OCI-LY3 (cell line): ENCODE measurements around the gene HYOU1.

Experiments used
- H2AFZ ChIP-seq: fragments of 200-600, 300-600 bp; shearing (Covaris generic); 2 replicates; pipeline ENCODE4 v1.6.0; 2014; ENCODE audit warnings: antibody characterized with exemption, low read depth, low read length
- H3K27ac ChIP-seq: fragments of 200-600, 300-600 bp; sonication (generic); 2 replicates; pipeline ENCODE4 v1.5.1; 2014; ENCODE audit warnings: mild to moderate bottlenecking, low read length, moderate library complexity, mixed read lengths
- H3K27me3 ChIP-seq: fragments of 200-600, 300-600 bp; sonication (generic); 2 replicates; pipeline ENCODE4 v1.6.1; 2014; ENCODE audit warnings: low read depth, low read length, mixed read lengths
- H3K36me3 ChIP-seq: fragments of 200-600, 300-600 bp; sonication (generic); replicated peaks from 2 replicates; pipeline ENCODE3; 2014; ENCODE audit warnings: low read depth, low read length, mixed read lengths
- H3K4me1 ChIP-seq: fragments of 300-600, 200-600 bp; sonication (generic); 2 replicates; pipeline ENCODE4 v1.6.1; 2014; ENCODE audit warnings: low read length, mixed read lengths
- H3K4me2 ChIP-seq: fragments of 200-600, 300-600 bp; sonication (generic); 2 replicates; pipeline ENCODE4 v1.6.1; 2014; ENCODE audit warnings: low read length, mixed read lengths
- H3K4me3 ChIP-seq: fragments of 300-600, 200-600 bp; sonication (generic); 2 replicates; pipeline ENCODE4 v1.5.1; 2014; ENCODE audit warnings: antibody characterized with exemption, mild to moderate bottlenecking, low read length, moderate library complexity
- H3K79me2 ChIP-seq: fragments of 300-600, 200-600 bp; shearing (Covaris generic); 2 replicates; pipeline ENCODE4 v1.6.1; 2014; ENCODE audit warnings: mild to moderate bottlenecking, low read length, mixed read lengths
- H3K9ac ChIP-seq: fragments of 300-600, 200-600 bp; shearing (Covaris generic); 2 replicates; pipeline ENCODE4 v1.6.0; 2014; ENCODE audit warnings: mild to moderate bottlenecking, low read length, moderate library complexity
- H3K9me3 ChIP-seq: fragments of 200-600, 300-600 bp; shearing (Covaris generic); 2 replicates; pipeline ENCODE4 v1.6.1; 2014; ENCODE audit warnings: low read length, mixed read lengths; ENCODE audit not compliant: insufficient read depth
- H4K20me1 ChIP-seq: fragments of 200-600, 300-600 bp; sonication (generic); 2 replicates; pipeline ENCODE4 v1.6.1; 2016; ENCODE audit warnings: low read length, mixed read lengths; ENCODE audit not compliant: insufficient read depth
- EZH2phosphoT487 ChIP-seq: fragments of 200-600 bp; shearing (Covaris generic); IDR thresholded peaks from 2 replicates; pipeline ENCODE4 v1.6.1; 2018; ENCODE audit warnings: antibody characterized with exemption, mixed run types, low read depth
- TF ChIP-seq, protein P1 (sequence below): fragments of 200-600, 300-600 bp; sonication (generic); IDR thresholded peaks from 2 replicates; pipeline ENCODE4 v1.5.1; 2014; ENCODE audit warnings: antibody characterized with exemption, low read length, low read depth

Gene HYOU1

DNA sequence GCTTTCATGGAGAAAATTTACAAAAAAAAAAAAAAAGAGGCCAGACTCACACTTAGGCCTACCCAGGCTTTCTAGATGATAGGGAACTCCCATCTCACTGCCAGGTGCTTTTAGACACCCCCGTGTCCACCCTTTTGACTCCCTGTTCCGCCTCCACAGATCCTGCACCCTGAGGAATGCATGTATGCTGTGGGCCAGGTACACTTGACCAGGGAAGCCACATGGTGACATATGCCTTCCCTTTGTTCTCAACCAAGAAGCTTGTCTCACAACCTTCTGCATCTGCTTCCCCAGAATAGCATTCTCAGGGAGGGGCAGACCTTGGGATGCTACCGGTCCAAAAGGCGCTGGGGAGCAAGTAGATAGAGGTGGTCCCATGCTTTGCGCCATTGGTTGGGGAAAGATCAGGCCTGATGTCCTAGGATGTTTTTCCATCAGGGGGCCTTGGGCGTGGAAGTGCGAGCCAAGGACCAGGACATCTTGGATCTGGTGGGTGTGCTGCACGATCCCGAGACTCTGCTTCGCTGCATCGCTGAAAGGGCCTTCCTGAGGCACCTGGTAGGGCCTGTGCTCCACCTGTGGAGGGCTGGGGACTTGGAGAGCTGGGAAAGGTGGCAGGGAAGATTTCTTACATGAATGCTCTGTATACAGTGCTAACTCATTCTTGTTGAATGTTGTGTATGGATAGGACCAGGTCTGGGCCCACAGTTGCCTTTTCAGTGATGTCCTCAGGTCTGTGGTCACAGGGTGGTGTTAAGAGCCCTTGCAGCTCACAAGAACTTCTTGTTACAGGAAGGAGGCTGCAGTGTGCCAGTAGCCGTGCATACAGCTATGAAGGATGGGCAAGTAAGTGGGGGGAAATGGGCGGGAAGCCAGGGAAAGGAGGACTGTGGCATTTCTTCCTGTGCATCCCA, 35.2 kb upstream of the HYOU1 start:
- Histone ChIP-seq H3K79me2 (peaks cover 37% of the 10 kb centered on the region), H3K27ac (peak overlapping the region; percentile 73), H3K4me1 (peaks cover 31% of the 10 kb centered on the region), H3K36me3 (peaks cover 45% of the 10 kb centered on the region), H4K20me1 (peaks cover 26% of the 10 kb centered on the region), H2AFZ (no peak overlapping the region), H3K4me3 (peak overlapping the region; percentile 97), H3K27me3 (no peaks in the 10 kb centered on the region), H3K9me3 (no peaks in the 10 kb centered on the region), H3K4me2 (peak overlapping the region; percentile 96), H3K9ac (peak overlapping the region; percentile 92; the same call in 1 of the 2 replicates)
- TF ChIP-seq, protein P1, sequence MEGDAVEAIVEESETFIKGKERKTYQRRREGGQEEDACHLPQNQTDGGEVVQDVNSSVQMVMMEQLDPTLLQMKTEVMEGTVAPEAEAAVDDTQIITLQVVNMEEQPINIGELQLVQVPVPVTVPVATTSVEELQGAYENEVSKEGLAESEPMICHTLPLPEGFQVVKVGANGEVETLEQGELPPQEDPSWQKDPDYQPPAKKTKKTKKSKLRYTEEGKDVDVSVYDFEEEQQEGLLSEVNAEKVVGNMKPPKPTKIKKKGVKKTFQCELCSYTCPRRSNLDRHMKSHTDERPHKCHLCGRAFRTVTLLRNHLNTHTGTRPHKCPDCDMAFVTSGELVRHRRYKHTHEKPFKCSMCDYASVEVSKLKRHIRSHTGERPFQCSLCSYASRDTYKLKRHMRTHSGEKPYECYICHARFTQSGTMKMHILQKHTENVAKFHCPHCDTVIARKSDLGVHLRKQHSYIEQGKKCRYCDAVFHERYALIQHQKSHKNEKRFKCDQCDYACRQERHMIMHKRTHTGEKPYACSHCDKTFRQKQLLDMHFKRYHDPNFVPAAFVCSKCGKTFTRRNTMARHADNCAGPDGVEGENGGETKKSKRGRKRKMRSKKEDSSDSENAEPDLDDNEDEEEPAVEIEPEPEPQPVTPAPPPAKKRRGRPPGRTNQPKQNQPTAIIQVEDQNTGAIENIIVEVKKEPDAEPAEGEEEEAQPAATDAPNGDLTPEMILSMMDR, result no peak
- TF ChIP-seq EZH2phosphoT487, result no peak

DNA sequence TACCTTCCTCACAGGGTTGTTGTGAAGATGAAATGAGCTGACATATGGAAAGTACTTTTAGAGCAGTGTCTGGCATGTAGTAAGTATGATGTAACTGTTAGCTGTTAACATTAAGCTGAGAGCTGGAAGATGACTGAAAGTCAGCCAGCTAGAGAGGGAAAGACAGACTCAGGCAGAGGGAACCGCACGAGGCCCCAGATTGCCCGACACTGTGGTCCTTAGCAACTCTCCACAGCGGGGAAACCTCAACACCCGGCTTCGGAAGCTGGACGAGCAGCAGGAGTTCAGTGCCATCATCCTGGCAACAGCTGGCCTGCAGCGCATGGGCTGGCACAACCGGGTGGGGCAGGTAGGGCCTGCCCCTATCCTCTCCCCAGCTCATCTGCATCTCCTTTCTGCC, 34.2 kb upstream of the HYOU1 start:
- Histone ChIP-seq H3K9me3 (no peaks in the 10 kb centered on the region), H3K4me2 (no peak overlapping the region), H3K9ac (no peak overlapping the region), H3K4me3 (no peak overlapping the region), H2AFZ (no peak overlapping the region), H3K79me2 (peaks cover 39% of the 10 kb centered on the region), H3K36me3 (peaks cover 39% of the 10 kb centered on the region), H3K27ac (peak overlapping the region; percentile 15; the same call in 1 of the 2 replicates), H3K27me3 (no peaks in the 10 kb centered on the region), H3K4me1 (peaks cover 29% of the 10 kb centered on the region), H4K20me1 (peaks cover 26% of the 10 kb centered on the region)
- TF ChIP-seq, protein P1, result no peak
- TF ChIP-seq EZH2phosphoT487, result no peak

DNA sequence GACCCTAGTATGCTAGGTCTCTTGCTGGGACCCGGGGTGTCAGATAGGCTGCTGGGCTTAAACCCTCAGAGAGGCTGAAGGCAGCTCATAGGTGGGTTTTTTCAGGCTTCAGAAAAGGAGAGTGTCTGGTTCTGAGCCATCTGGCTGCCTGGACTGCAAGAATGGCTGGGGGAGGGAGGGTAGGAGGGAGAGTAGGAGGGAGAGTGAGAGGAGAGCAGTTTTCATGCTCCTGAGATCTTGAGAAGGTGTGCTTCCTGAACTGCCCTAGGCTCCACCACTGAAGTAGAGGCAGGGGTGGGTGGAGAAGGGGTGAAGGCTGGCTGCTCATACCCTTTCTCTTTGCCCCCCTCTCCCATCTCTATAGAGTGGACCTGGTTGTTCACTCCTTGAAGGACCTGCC, 32.3 kb upstream of the HYOU1 start:
- H3K36me3 ChIP-seq, result peaks cover 34% of the 10 kb centered on the region
- TF ChIP-seq EZH2phosphoT487, result no peak
- TF ChIP-seq, protein P1, result no peak
- no peak overlapping the region for H3K27ac ChIP-seq
- peaks cover 32% of the 10 kb centered on the region for H3K4me1 ChIP-seq
- no peak overlapping the region for H2AFZ ChIP-seq
- no peaks in the 10 kb centered on the region for H3K27me3 ChIP-seq
- H3K79me2 ChIP-seq, result peaks cover 41% of the 10 kb centered on the region
- no peak overlapping the region for H3K4me2 ChIP-seq
- no peaks in the 10 kb centered on the region for H3K9me3 ChIP-seq
- no peak overlapping the region for H3K9ac ChIP-seq
- peaks cover 25% of the 10 kb centered on the region for H4K20me1 ChIP-seq
- H3K4me3 ChIP-seq, result no peak overlapping the region

DNA sequence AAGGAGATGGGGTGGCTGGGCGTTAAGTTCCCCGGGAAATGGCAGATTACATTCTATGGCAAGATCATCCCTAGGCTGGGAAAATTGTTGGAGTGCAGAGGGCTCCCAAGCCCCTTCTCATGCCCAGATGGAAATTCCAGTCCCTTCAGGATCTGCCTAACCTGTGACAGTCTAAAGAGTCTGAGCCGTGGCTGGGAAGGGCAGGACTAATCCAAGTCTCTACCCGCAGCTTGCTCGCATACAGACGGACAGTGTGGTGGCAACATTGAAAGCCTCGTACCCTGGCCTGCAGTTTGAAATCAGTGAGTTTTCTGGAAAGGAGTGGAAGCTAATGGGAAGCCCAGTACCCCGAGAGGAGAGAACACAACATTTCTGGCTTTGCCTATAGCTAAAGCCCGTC, 31.4 kb upstream of the HYOU1 start:
- Histone ChIP-seq H3K27ac (no peak overlapping the region), H3K79me2 (peaks cover 32% of the 10 kb centered on the region), H3K4me2 (no peak overlapping the region), H3K9me3 (no peaks in the 10 kb centered on the region), H3K4me3 (no peak overlapping the region), H3K4me1 (peaks cover 32% of the 10 kb centered on the region), H2AFZ (no peak overlapping the region), H3K36me3 (peaks cover 25% of the 10 kb centered on the region), H3K27me3 (no peaks in the 10 kb centered on the region), H3K9ac (no peak overlapping the region), H4K20me1 (peaks cover 16% of the 10 kb centered on the region)
- no peak for TF ChIP-seq EZH2phosphoT487
- TF ChIP-seq, protein P1, result no peak
